H1 (cell line): ENCODE measurements around the gene PROSER3. TPM values are rescaled to one million over a fixed set of nuclear protein-coding genes. Genes with fewer than 3 reads are reported as not detected.

Experiments used
- BACH1 ChIP-seq: IDR thresholded peaks from 2 replicates; pipeline ENCODE4 v1.6.1; 2012; ENCODE audit warnings: low read length, improper control_type of control experiment
- CREB1 ChIP-seq: IDR thresholded peaks from 2 replicates; pipeline ENCODE4 v1.6.1; 2012; ENCODE audit warnings: inconsistent platforms
- EP300 ChIP-seq, 2 experiments: IDR thresholded peaks; 1 replicate in 1 of 2; 2 replicates in 1 of 2; pipeline ENCODE4 v1.6.1; 2011 to 2012; ENCODE audit warnings: low read depth in 2 of 2, low read length in 2 of 2, mild to moderate bottlenecking in 2 of 2, borderline replicate concordance in 1 of 2, inconsistent platforms in 1 of 2, moderate library complexity in 1 of 2
- GABPA ChIP-seq: IDR thresholded peaks from 2 replicates; pipeline ENCODE4 v1.6.1; 2011; ENCODE audit warnings: mild to moderate bottlenecking, low read length, moderate library complexity, borderline replicate concordance; ENCODE audit not compliant: insufficient read depth
- HDAC2 ChIP-seq, 2 experiments: fragments of 300-600 bp in 1 of 2; sonication (generic) in 1 of 2; IDR thresholded peaks; 2 replicates each; pipeline ENCODE4 v1.6.1; 2011 to 2012; ENCODE audit warnings: low read depth in 2 of 2, low read length in 2 of 2, mild to moderate bottlenecking in 2 of 2, moderate library complexity in 2 of 2, borderline replicate concordance in 1 of 2, inconsistent platforms in 1 of 2
- KDM1A ChIP-seq: fragments of 200-600, 300-600 bp; sonication (generic); IDR thresholded peaks from 2 replicates; pipeline ENCODE4 v1.7.1; 2016; ENCODE audit warnings: mild to moderate bottlenecking, low read length, borderline replicate concordance
- KDM5A ChIP-seq: fragments of 200-600 bp; IDR thresholded peaks from 2 replicates; pipeline ENCODE4 v1.7.1; 2012; ENCODE audit warnings: mild to moderate bottlenecking, low read length, inconsistent platforms, mixed read lengths
- MAFK ChIP-seq: IDR thresholded peaks from 2 replicates; pipeline ENCODE4 v1.6.1; 2012; ENCODE audit warnings: low read depth, mild to moderate bottlenecking, improper control_type of control experiment, low read length
- PHF8 ChIP-seq: fragments of 200-600 bp; sonication (generic); conservative IDR thresholded peaks from 2 replicates; pipeline ENCODE4 v1.7.1; 2012; ENCODE audit warnings: low read depth, mild to moderate bottlenecking, inconsistent platforms, low read length, moderate library complexity
- POLR2A ChIP-seq, 2 experiments: IDR thresholded peaks; 1 replicate in 1 of 2; 2 replicates in 1 of 2; pipeline ENCODE4 v1.6.1; 2011; ENCODE audit warnings: low read depth in 2 of 2, low read length in 2 of 2, mild to moderate bottlenecking in 2 of 2; ENCODE audit errors: control extremely low read depth in 1 of 2
- RBBP5 ChIP-seq: IDR thresholded peaks from 2 replicates; pipeline ENCODE4 v1.7.1; 2012; ENCODE audit warnings: low read depth, mild to moderate bottlenecking, inconsistent platforms, low read length, moderate library complexity, borderline replicate concordance
- RNF2 ChIP-seq: fragments of 200-900, 300-1000 bp; sonication (generic); IDR thresholded peaks from 2 replicates; pipeline ENCODE4 v1.7.1; 2016; ENCODE audit warnings: borderline replicate concordance, low read depth, mild to moderate bottlenecking, antibody characterized with exemption, low read length; ENCODE audit not compliant: poor library complexity, severe bottlenecking; ENCODE audit errors: missing control alignments
- SIN3A ChIP-seq, 2 experiments: IDR thresholded peaks in 1 of 2; conservative IDR thresholded peaks in 1 of 2; 2 replicates each; pipeline ENCODE4 v1.6.1; 2011 to 2012; ENCODE audit warnings: low read length in 2 of 2, improper control_type of control experiment in 1 of 2, low read depth in 1 of 2, mild to moderate bottlenecking in 1 of 2
- SP4 ChIP-seq: IDR thresholded peaks from 2 replicates; pipeline ENCODE4 v1.6.1; 2012; ENCODE audit warnings: low read length, inconsistent platforms
- SUZ12 ChIP-seq: fragments of 200-600 bp; sonication (generic); IDR thresholded peaks from 2 replicates; pipeline ENCODE4 v1.6.1; 2012; ENCODE audit warnings: mild to moderate bottlenecking, inconsistent platforms, low read length, moderate library complexity, mixed read lengths
- TAF7 ChIP-seq: optimal IDR thresholded peaks from 2 replicates; pipeline ENCODE3; 2011; ENCODE audit warnings: low read depth, mild to moderate bottlenecking, inconsistent platforms, low read length, moderate library complexity, borderline replicate concordance
- YY1 ChIP-seq: IDR thresholded peaks from 2 replicates; pipeline ENCODE4 v1.6.1; 2011; ENCODE audit warnings: low read depth, mild to moderate bottlenecking, low read length
- polyA plus RNA-seq, 7 experiments: library from polyadenylated mRNA; depleted of rRNA in 3 of 7; stranded (reverse) in 5 of 7; unstranded in 2 of 7; fragments of >200 nt in 5 of 7; fragments of 200-250 nt in 2 of 7; gene quantifications; 1 replicate in 5 of 7; 2 replicates in 1 of 7; 4 replicates in 1 of 7; pipeline versions ENCODE4 v1.2.1 to v1.2.3, GENCODE V29; 2011 to 2013; ENCODE audit warnings: missing spikeins in 2 of 7, mixed read lengths in 2 of 7
- total RNA-seq: library from RNA; stranded (reverse); fragmentation: NEBNext Ultra II Directional; extraction: Animal tissue kit (Norgen Biotek cat#: 25700); gene quantifications from 2 replicates; pipeline ENCODE4 v1.2.1, GENCODE V29; 2021
- TF ChIP-seq, protein P1 (sequence below): IDR thresholded peaks from 2 replicates; pipeline ENCODE4 v1.6.1; 2012; ENCODE audit warnings: inconsistent platforms

PROSER3 gene
- total and polyA plus RNA-seq, 2 of the 8 experiments (the other 6 are each of a cell fraction or from before 2014, with no cell fraction given): 17.8 to 28.9 TPM

DNA sequence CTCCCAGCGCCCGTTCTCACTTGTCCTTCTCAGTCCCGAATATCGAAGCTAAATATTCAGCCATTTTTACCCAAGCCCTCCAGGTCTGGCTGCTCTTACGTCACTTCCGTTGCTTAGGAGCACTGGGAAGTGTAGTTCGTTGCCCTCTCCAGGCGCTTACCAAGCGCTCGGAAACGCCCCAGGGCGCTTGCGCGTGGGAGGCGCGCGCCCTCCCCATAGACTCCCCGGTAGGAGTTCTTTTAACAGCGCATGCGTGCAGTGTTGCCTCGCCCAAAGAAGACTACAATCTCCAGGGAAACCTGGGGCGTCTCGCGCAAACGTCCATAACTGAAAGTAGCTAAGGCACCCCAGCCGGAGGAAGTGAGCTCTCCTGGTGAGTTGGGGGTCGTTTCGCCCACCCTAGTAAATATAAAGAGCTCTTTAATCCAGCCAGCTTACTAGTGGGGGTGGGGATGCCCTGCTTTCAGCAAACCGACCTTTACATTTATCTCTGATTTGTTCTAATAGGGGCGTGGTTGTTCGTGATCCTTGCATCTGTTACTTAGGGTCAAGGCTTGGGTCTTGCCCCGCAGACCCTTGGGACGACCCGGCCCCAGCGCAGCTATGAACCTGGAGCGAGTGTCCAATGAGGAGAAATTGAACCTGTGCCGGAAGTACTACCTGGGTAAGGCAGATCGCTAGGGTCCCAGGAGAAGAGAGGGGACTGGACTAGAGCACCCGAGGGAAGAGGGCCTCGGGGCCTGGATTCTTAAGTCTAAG, 12.5 kb upstream of the PROSER3 start, which contains the start of the genes PSENEN and U2AF1L4 (continued):
- no peak for TF ChIP-seq RBBP5
- no peak for TF ChIP-seq SUZ12
- TF ChIP-seq EP300 (IDR thresholded peaks at IDR 0.05; ENCODE audit: borderline replicate concordance in 1 of 2, low read depth in 2 of 2, low read length in 2 of 2): no peak
- peak; percentile 88; the same call in 1 of the 2 replicates for TF ChIP-seq GABPA
- TF ChIP-seq, protein P1, sequence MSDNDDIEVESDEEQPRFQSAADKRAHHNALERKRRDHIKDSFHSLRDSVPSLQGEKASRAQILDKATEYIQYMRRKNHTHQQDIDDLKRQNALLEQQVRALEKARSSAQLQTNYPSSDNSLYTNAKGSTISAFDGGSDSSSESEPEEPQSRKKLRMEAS: no peak
- TF ChIP-seq KDM5A: no peak
- TF ChIP-seq SP4: no peak
- TF ChIP-seq BACH1: 0 out of 2 replicates have a peak, but pooled peaks have one; percentile 8
- TF ChIP-seq TAF7: no peak
- TF ChIP-seq CREB1: peak; percentile 91
- no peak for TF ChIP-seq POLR2A (IDR thresholded peaks at IDR 0.05; ENCODE audit: control extremely low read depth in 1 of 2, low read depth in 2 of 2, low read length in 2 of 2)
- TF ChIP-seq HDAC2 (IDR thresholded peaks at IDR 0.05; ENCODE audit: borderline replicate concordance in 1 of 2, low read depth in 2 of 2, low read length in 2 of 2): no peak
- 0 out of 2 replicates have a peak, but pooled peaks have one; percentile 12 for TF ChIP-seq PHF8
- TF ChIP-seq RNF2: no peak
- TF ChIP-seq KDM1A: no peak
- peak in 1 of 2 experiments; percentile 82; a peak in 2 of 4 replicates for TF ChIP-seq SIN3A (conservative IDR thresholded peaks at IDR 0.05 in 1 of 2, IDR thresholded peaks at IDR 0.05 in 1 of 2; ENCODE audit: low read depth in 1 of 2, low read length in 2 of 2)
- no peak for TF ChIP-seq MAFK
- TF ChIP-seq YY1: peak; percentile 86; the same call in 1 of the 2 replicates
